Aorta (tissue), 4 donors: ENCODE measurements around the gene ANKRD6. TPM values are rescaled to one million over a fixed set of nuclear protein-coding genes. Genes with fewer than 3 reads are reported as not detected.

Source experiments
- polyA plus RNA-seq, 2 donors: library from polyadenylated mRNA; stranded (reverse); fragments of 200-250 nt; gene quantifications; one replicate each; pipeline ENCODE4 v1.2.3, GENCODE V29; 2013
- total RNA-seq, 2 donors: library from RNA; stranded (reverse); fragmentation: NEBNext Ultra II Directional; extraction: Animal tissue kit (Norgen Biotek cat#: 25700); gene quantifications; one replicate each; pipeline ENCODE4 v1.2.1, GENCODE V29; 2021
- donor health status: healthy with polysubstance abuse.
- donor health status: Bipolar disorder and iron deficiency.
- donor health status: DM: no; HTN: no; CAD: no.
- donor health status: DM: yes; HTN: yes; CAD: no.

ANKRD6 gene
- total and polyA plus RNA-seq, 4 donors: 21.4 to 45.9 (median 32.5) TPM

Other genes with a start within 250 kb of the ANKRD6 start
- gene GABRR1, start 215.8 kb upstream of the ANKRD6 start, total RNA-seq: 1 to 10 TPM; 1.6 to 1.8 TPM
- under 1 TPM in 1 of 2 donors, not detected in 1; 0.79 TPM for gene GABRR1, start 215.8 kb upstream of the ANKRD6 start, polyA plus RNA-seq
- 1 to 10 TPM; 3.3 to 3.6 TPM for gene GABRR2, start 117.9 kb upstream of the ANKRD6 start, total RNA-seq
- under 1 TPM in 1 of 2 donors, not detected in 1; 0.82 TPM for gene GABRR2, start 117.9 kb upstream of the ANKRD6 start, polyA plus RNA-seq
- gene UBE2J1, start 80.4 kb upstream of the ANKRD6 start, total RNA-seq: 10 to 100 TPM; 34.1 to 38.7 TPM
- gene UBE2J1, start 80.4 kb upstream of the ANKRD6 start, polyA plus RNA-seq: 10 to 100 TPM; 18.6 to 29.7 TPM
- gene RRAGD, start 20.9 kb upstream of the ANKRD6 start, total RNA-seq: 10 to 100 TPM; 16.2 to 17.8 TPM
- 1 to 10 TPM; 3.2 to 9.4 TPM for gene RRAGD, start 20.9 kb upstream of the ANKRD6 start, polyA plus RNA-seq
- 10 to 100 TPM; 21.4 to 22.6 TPM for gene LYRM2, start 205.6 kb downstream of the ANKRD6 start, total RNA-seq
- gene LYRM2, start 205.6 kb downstream of the ANKRD6 start, polyA plus RNA-seq: 10 to 100 TPM; 16.8 to 33.7 TPM